HepG2 (cell line): ENCODE measurements around the gene SMURF2. TPM values are rescaled to one million over a fixed set of nuclear protein-coding genes. Genes with fewer than 3 reads are reported as not detected.
A peak's percentile ranks its signal among the peaks of the same experiment; 100 is the strongest.

ENCODE experiments used
- ARID4A ChIP-seq: sonication (generic); formaldehyde crosslinking; IDR thresholded peaks from 2 replicates; pipeline ENCODE4 v1.5.0; 2020; ENCODE audit warnings: mild to moderate bottlenecking, missing genetic modification reagents, borderline replicate concordance
- BCL6 ChIP-seq: IDR thresholded peaks from 2 replicates; pipeline ENCODE4 v1.6.1; 2016; ENCODE audit warnings: missing genetic modification reagents, missing compliant biosample characterization
- ELK4 ChIP-seq: sonication (generic); formaldehyde crosslinking; IDR thresholded peaks from 2 replicates; pipeline ENCODE4 v1.9.0; 2021; ENCODE audit warnings: missing genetic modification reagents, borderline replicate concordance
- FOXA1 ChIP-seq, 2 experiments: fragments of 450-650 bp in 1 of 2; sonication (generic) in 1 of 2; formaldehyde crosslinking in 1 of 2; IDR thresholded peaks; 2 replicates each; pipeline versions ENCODE4 v1.4.0 to v1.6.1; 2016 to 2020; ENCODE audit warnings: missing genetic modification reagents in 1 of 2
- FOXA3 ChIP-seq: IDR thresholded peaks from 2 replicates; pipeline ENCODE4 v1.6.1; 2016; ENCODE audit warnings: missing genetic modification reagents, missing compliant biosample characterization
- MED1 ChIP-seq: sonication (generic); formaldehyde crosslinking; IDR thresholded peaks from 2 replicates; pipeline ENCODE4 v1.4.0; 2020; ENCODE audit warnings: missing genetic modification reagents
- PHF5A ChIP-seq: IDR thresholded peaks from one replicate; pipeline ENCODE4 v1.6.1; 2018; ENCODE audit warnings: low read depth, missing genetic modification reagents; ENCODE audit not compliant: unreplicated experiment
- POLR2AphosphoS5 ChIP-seq: IDR thresholded peaks from 2 replicates; pipeline ENCODE4 v1.6.1; 2012; ENCODE audit warnings: low read depth, low read length
- SATB2 ChIP-seq: sonication (generic); formaldehyde crosslinking; IDR thresholded peaks from 2 replicates; pipeline ENCODE4 v1.5.0; 2020; ENCODE audit warnings: missing genetic modification reagents
- SMYD3 ChIP-seq: sonication (generic); formaldehyde crosslinking; IDR thresholded peaks from 2 replicates; pipeline ENCODE4 v1.8.1; 2023; ENCODE audit warnings: mild to moderate bottlenecking, missing genetic modification reagents
- SYNCRIP ChIP-seq: fragments of 200-400 bp; formaldehyde crosslinking; IDR thresholded peaks from 2 replicates; pipeline ENCODE4 v1.6.1; 2018; ENCODE audit warnings: mild to moderate bottlenecking, low read depth, low read length; ENCODE audit not compliant: insufficient read depth
- TARDBP ChIP-seq: sonication (generic); formaldehyde crosslinking; IDR thresholded peaks from 2 replicates; pipeline ENCODE4 v1.8.0; 2022; ENCODE audit warnings: mild to moderate bottlenecking, missing genetic modification reagents
- TCF12 ChIP-seq, 2 experiments: fragments of 450-650 bp in 1 of 2; sonication (generic) in 1 of 2; formaldehyde crosslinking in 1 of 2; IDR thresholded peaks; 2 replicates each; pipeline versions ENCODE4 v1.6.1 to v1.8.0; 2017 to 2022; ENCODE audit warnings: antibody characterized with exemption in 1 of 2, mild to moderate bottlenecking in 1 of 2, missing genetic modification reagents in 1 of 2, moderate library complexity in 1 of 2
- U2AF2 ChIP-seq: fragments of 200-400 bp; formaldehyde crosslinking; IDR thresholded peaks from 2 replicates; pipeline ENCODE4 v1.6.1; 2017; ENCODE audit warnings: low read depth, mild to moderate bottlenecking, low read length
- ZFP36L1 ChIP-seq: sonication (generic); formaldehyde crosslinking; IDR thresholded peaks from 2 replicates; pipeline ENCODE4 v1.8.0; 2022; ENCODE audit warnings: mild to moderate bottlenecking, missing genetic modification reagents, moderate library complexity
- ZNF615 ChIP-seq: sonication (generic); formaldehyde crosslinking; IDR thresholded peaks from 2 replicates; pipeline ENCODE4 v1.5.0; 2020; ENCODE audit warnings: mild to moderate bottlenecking, missing genetic modification reagents, borderline replicate concordance
- ZSCAN30 ChIP-seq: sonication (generic); formaldehyde crosslinking; IDR thresholded peaks from 2 replicates; pipeline ENCODE4 v1.5.0; 2020; ENCODE audit warnings: mild to moderate bottlenecking, missing genetic modification reagents
- polyA plus RNA-seq, 8 experiments: library from polyadenylated mRNA; depleted of rRNA in 3 of 8; stranded (reverse) in 7 of 8; unstranded in 1 of 8; fragments of >200 nt; fragmentation: Illumina TruSeq in 4 of 8; extraction: Trizol in 4 of 8; gene quantifications; 2 replicates each; pipeline versions ENCODE4 v1.2.1 to v1.2.3, GENCODE V29; 2011 to 2016; ENCODE audit warnings: low read depth in 4 of 8, missing spikeins in 1 of 8, mixed read lengths in 1 of 8; ENCODE audit not compliant: insufficient read depth in 1 of 8
- total RNA-seq, 5 experiments: library from RNA; depleted of rRNA; stranded (reverse); fragments of >200 nt; fragmentation: Illumina TruSeq; extraction: Trizol; gene quantifications; 2 replicates each; pipeline ENCODE4 v1.2.3, GENCODE V29; 2016; ENCODE audit warnings: low read depth in 1 of 5
- TF ChIP-seq, protein P1 (sequence below): sonication (generic); formaldehyde crosslinking; IDR thresholded peaks from 2 replicates; pipeline ENCODE4 v1.4.0; 2020; ENCODE audit warnings: missing genetic modification reagents, mild to moderate bottlenecking, borderline replicate concordance
- TF ChIP-seq, protein P2 (sequence below): sonication (generic); formaldehyde crosslinking; IDR thresholded peaks from 2 replicates; pipeline ENCODE4 v1.5.0; 2020; ENCODE audit warnings: mild to moderate bottlenecking, missing genetic modification reagents

Gene SMURF2
- total and polyA plus RNA-seq, 2 of the 13 experiments (the other 11 are each of a cell fraction or from before 2014, with no cell fraction given): 14.9 to 24.3 TPM

GRCh38 chr17:64504769-64505339 is 157.3 kb downstream of the SMURF2 start (continued):
- TF ChIP-seq FOXA3 (CRISPR knock-in tag) (peak; percentile 83), FOXA1 (IDR thresholded peaks at IDR 0.05) (no peak), FOXA1 (CRISPR knock-in tag; IDR thresholded peaks at IDR 0.05) (peak; percentile 56; the same call in 1 of the 2 replicates), POLR2AphosphoS5 (no peak), PHF5A (CRISPR knock-in tag) (peak; percentile 43), ZFP36L1 (CRISPR knock-in tag) (no peak), ARID4A (CRISPR knock-in tag) (peak; percentile 22; the same call in 1 of the 2 replicates), SATB2 (CRISPR knock-in tag) (no peak), ZSCAN30 (0 out of 2 replicates have a peak, but pooled peaks have one; percentile 21), U2AF2 (no peak), BCL6 (CRISPR knock-in tag) (0 out of 2 replicates have a peak, but pooled peaks have one; percentile 2), ZNF615 (CRISPR knock-in tag) (no peak), TCF12 (IDR thresholded peaks at IDR 0.05) (no peak), TCF12 (CRISPR knock-in tag; IDR thresholded peaks at IDR 0.05) (no peak), MED1 (CRISPR knock-in tag) (peak; percentile 32; the same call in 1 of the 2 replicates), ELK4 (CRISPR knock-in tag) (no peak), SYNCRIP (no peak), TARDBP (peak; percentile 32; the same call in 1 of the 2 replicates), SMYD3 (CRISPR knock-in tag) (peak; percentile 77; the same call in 1 of the 2 replicates)
- TF ChIP-seq, protein P1, sequence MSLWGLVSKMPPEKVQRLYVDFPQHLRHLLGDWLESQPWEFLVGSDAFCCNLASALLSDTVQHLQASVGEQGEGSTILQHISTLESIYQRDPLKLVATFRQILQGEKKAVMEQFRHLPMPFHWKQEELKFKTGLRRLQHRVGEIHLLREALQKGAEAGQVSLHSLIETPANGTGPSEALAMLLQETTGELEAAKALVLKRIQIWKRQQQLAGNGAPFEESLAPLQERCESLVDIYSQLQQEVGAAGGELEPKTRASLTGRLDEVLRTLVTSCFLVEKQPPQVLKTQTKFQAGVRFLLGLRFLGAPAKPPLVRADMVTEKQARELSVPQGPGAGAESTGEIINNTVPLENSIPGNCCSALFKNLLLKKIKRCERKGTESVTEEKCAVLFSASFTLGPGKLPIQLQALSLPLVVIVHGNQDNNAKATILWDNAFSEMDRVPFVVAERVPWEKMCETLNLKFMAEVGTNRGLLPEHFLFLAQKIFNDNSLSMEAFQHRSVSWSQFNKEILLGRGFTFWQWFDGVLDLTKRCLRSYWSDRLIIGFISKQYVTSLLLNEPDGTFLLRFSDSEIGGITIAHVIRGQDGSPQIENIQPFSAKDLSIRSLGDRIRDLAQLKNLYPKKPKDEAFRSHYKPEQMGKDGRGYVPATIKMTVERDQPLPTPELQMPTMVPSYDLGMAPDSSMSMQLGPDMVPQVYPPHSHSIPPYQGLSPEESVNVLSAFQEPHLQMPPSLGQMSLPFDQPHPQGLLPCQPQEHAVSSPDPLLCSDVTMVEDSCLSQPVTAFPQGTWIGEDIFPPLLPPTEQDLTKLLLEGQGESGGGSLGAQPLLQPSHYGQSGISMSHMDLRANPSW: peak; percentile 17; the same call in 1 of the 2 replicates
- TF ChIP-seq, protein P2, sequence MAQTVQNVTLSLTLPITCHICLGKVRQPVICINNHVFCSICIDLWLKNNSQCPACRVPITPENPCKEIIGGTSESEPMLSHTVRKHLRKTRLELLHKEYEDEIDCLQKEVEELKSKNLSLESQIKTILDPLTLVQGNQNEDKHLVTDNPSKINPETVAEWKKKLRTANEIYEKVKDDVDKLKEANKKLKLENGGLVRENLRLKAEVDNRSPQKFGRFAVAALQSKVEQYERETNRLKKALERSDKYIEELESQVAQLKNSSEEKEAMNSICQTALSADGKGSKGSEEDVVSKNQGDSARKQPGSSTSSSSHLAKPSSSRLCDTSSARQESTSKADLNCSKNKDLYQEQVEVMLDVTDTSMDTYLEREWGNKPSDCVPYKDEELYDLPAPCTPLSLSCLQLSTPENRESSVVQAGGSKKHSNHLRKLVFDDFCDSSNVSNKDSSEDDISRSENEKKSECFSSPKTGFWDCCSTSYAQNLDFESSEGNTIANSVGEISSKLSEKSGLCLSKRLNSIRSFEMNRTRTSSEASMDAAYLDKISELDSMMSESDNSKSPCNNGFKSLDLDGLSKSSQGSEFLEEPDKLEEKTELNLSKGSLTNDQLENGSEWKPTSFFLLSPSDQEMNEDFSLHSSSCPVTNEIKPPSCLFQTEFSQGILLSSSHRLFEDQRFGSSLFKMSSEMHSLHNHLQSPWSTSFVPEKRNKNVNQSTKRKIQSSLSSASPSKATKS: peak; percentile 80; the same call in 1 of the 2 replicates
